HL-60 (cell line): ENCODE measurements around the gene SNRPB2.

Experiments
- CTCF ChIP-seq: IDR thresholded peaks from one replicate; pipeline ENCODE4 v1.5.1; 2011; ENCODE audit warnings: low read length, control low read depth, inconsistent platforms; ENCODE audit not compliant: insufficient read depth
- POLR2AphosphoS5 ChIP-seq: IDR thresholded peaks from 2 replicates; pipeline ENCODE4 v1.6.1; 2012; ENCODE audit warnings: low read depth
- REST ChIP-seq: IDR thresholded peaks from 2 replicates; pipeline ENCODE4 v1.6.1; 2012; ENCODE audit warnings: low read depth; ENCODE audit not compliant: insufficient replicate concordance

DNA sequence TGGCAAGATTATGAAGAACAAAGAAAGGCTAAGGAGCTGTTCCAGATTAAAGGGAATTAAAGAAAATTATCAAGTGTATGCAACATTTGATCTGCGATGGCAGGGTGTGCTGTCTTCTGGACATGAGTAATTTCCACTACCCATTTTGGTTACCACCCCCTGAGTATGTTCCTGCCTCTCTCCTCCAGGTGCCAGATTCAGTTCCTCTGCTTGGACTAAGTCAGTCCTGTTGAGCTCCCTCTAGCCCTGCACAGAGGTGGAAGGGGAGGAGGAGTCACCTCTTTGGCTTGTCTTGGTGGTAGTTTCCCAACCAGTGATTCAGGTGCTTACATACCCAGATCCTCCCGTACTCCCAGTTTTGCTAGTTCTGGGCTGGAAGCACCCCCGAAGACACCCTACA is 22.2 kb upstream of the SNRPB2 start:
- TF ChIP-seq CTCF = no peak
- TF ChIP-seq POLR2AphosphoS5 = no peak
- no peak for TF ChIP-seq REST
